Prostate gland (tissue), 2 donors: Measurements from ENCODE around the gene CFDP1.

Experiments
- CTCF ChIP-seq, 4 experiments: fragments of 200-600 bp in 2 of 4; fragments of 450-650 bp in 2 of 4; sonication (generic) in 2 of 4; IDR thresholded peaks; 1 replicate in 3 of 4; 2 replicates in 1 of 4; pipeline ENCODE4 v1.5.1; 2016 to 2019; ENCODE audit warnings: antibody characterized with exemption in 4 of 4, mild to moderate bottlenecking in 2 of 4, moderate library complexity in 2 of 4
- POLR2AphosphoS5 ChIP-seq: sonication (generic); formaldehyde crosslinking; IDR thresholded peaks from one replicate; pipeline ENCODE4 v1.6.1; 2017; ENCODE audit warnings: antibody characterized with exemption

- TF ChIP-seq CTCF (IDR thresholded peaks at IDR 0.05) (no peak), POLR2AphosphoS5 (no peak)
These were observed 70.5 kb downstream of the CFDP1 start for GRCh38 chr16:75362846-75363245.
